KBM-7 (cell line): Measurements from ENCODE around the gene HMOX2.

ENCODE experiments used
- DNase-seq: peaks from one replicate; pipeline ENCODE4 v3.0.0-alpha.2; 2015
- in situ Hi-C: fragments of 300-500 bp; cut with MboI; formaldehyde crosslinking; loops from 2 replicates; pipeline ENCODE4 v1.14.3; 2020; ENCODE audit warnings: low sequenced_read_pairs, low pct_unique_long_range_greater_than_20kb, mixed read lengths

The HMOX2 gene

DNA sequence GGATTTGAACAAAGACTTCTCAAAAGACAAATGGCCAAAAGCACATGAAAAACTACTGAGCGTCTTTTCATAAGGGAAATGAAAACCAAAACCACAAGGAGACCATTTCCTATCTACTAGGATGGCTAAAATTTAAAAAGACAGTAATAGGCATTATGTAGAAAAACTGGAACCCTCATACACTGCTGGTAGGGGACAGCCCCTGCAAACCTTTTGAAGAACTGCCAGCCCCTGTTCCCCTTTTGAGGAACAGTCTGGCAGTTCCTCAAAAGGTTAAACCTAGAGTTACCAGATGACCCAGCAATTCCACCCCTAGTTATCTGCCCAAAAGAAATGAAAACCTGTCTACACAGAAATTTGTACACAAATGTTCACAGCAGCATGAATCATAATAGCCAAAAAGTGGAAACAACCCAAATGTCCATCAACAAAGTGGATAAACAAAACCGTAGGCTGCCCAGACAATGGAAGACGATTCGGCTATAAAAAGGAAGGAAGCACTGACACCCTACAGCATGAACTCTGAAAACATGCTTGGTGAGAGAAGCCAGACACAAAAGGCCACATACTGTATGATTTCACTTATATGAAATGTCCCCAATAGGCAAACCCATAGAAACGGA lies 39.5 kb downstream of the HMOX2 start:
- peak; percentile 87 for DNase-seq
- in situ Hi-C loops: no loop called here

DNA sequence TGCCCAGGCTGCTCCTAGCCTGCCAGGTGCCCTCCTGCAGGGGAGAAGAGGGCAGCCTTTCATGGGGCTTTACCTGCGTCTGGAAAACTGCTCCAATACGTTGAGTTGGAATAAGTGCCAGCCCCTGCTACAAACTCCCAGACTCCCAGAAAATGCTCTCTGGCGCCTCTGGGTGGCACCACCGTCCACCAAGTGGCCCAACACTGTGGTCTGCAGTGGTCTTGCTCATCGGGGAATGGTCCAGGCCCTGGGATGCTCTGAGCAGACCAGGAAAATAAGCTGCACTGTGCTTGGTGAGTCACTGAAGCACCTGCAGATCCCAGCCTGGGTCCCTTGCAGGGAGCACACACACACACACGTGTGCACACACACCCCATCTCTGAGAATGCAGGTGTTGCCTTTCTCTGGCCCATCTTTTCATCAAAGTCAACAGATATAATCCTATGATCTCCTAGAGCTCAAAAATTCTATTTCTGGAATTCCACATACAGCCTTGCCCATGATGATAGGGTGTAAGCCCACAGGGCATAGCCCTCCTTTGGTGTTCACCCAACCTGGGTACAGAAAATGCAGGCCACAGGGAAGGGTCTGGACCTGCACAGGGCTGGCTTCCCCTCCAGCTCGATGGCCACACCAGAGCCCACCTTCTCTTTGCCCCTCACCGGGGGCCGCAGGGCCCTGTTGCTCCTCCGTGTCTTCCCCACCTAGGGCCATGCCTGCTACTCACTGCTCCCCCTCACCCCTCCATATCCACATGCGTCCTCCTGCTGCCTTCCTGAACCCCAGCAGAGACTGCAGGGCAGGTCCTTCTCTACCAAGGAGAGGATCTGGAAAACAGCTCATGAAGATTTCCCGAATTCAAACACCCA lies 41.8 kb downstream of the HMOX2 start:
- peak; percentile 51 for DNase-seq
- in situ Hi-C loops: no loop called here

DNA sequence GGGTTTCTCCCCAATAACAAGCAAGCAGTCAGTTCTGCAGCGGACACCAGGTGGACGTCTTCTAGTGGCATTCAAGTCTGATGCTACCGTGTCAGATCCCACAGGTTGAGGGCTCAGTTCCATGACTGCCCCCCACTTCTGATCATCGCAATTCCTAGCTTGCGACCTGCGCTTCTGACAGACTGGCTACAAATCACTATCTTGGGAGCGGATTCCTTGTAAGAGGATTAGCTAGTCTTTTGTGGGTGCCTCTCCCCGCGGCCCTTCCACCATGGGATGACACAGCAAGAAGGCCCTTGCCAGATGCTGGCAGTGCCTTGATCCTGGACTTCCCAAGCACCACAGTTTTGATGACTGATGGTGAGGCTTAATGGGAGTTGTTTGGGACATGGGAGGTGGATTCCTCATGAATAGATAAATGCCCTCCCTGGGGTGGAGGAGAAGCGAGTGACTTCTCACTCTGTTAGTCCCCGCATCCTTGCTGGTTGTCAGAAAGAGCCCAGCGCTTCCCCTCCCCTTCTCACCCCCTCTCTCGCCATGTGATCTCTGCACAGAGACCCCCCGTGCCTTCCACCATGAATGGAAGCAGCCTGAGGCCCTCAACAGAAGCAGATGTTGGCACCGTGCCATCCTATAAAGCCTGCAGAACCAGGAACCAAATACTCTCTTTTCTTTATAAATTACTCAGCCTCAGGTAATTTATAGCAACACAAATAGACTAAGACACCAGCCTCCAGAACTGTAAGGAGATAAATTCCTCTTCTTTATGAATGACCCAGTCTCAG lies 43.3 kb downstream of the HMOX2 start:
- no peak for DNase-seq
- in situ Hi-C loops: no loop called here

DNA sequence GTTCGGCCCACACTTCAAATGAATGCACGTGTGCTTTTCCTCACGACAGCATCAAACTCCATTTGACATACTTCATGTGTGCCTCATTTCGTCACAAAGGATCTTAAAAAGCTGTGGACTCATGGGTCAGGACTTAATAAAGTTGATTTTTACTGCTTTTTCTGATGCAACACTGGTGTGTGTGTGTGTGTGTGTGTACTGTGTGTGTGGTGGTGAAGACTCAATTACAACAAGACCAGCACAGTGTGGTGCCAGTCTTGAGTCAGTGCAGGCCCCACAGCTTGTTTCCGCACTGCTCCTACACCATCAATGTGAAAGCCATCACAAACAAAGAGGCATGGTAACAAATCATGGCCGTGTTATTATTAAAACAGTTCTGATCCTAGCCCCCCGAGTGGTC lies 44.7 kb downstream of the HMOX2 start:
- in situ Hi-C loops: no loop called here

DNA sequence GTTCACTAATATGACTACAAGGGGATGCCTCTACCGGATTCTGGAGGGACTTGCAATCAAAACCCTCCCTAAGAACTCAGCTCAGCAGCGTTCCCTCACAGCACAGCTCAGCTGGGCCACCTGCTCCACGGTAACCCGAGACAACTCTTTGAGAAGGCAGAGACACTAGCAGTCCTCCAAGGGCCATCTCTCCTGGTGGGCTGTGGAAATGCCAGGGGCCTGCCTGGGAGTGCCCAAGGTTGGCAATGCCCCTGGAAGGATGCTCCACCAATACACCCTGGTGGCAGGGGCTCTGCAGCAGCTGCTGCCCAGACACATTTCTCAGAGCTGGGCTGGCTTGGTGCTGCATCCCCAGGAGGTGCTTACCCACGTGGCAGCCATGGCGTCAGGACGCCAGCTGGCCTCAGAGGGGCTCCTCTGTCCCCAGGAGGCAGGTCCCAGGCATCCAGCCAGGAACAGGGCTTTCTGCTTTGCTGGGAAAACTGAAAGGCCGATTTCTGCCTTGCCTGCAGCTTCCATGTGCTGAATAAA lies 45.9 kb downstream of the HMOX2 start:
- DNase-seq: no peak
- in situ Hi-C loops: no loop called here

More for the DNA sequence above, 44.7 kb downstream of the HMOX2 start:
- no peak for DNase-seq

GRCh38 chr16:4523686-4524085 lies 47.5 kb downstream of the HMOX2 start:
- in situ Hi-C loops: no loop called here
- no peak for DNase-seq

DNA sequence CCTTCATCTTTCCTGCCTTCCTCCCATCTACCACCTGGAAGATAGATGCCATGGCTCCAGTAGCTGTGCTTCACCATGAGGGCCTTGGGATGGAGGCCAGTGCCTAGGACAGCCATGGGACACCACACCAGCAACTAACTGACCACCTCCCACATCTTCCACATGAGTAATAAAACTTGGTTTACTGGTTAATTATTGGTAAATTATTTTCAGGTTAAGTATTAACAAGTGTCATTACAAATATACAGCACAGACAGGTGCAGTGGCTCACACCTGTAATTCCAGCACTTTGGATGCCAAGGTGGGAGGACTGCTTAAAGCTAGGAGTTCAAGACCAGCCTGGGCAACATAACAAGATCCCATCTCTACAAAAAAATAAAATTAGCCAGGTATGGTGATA lies 48.4 kb downstream of the HMOX2 start:
- in situ Hi-C loops: no loop called here
- DNase-seq: no peak

- in situ Hi-C loops: no loop called here
- no peak for DNase-seq
Measured at GRCh38 chr16:4525069-4525468, 48.9 kb downstream of the HMOX2 start.

GRCh38 chr16:4525634-4526277 lies 49.6 kb downstream of the HMOX2 start:
- in situ Hi-C loops: no loop called here
- DNase-seq: no peak

DNA sequence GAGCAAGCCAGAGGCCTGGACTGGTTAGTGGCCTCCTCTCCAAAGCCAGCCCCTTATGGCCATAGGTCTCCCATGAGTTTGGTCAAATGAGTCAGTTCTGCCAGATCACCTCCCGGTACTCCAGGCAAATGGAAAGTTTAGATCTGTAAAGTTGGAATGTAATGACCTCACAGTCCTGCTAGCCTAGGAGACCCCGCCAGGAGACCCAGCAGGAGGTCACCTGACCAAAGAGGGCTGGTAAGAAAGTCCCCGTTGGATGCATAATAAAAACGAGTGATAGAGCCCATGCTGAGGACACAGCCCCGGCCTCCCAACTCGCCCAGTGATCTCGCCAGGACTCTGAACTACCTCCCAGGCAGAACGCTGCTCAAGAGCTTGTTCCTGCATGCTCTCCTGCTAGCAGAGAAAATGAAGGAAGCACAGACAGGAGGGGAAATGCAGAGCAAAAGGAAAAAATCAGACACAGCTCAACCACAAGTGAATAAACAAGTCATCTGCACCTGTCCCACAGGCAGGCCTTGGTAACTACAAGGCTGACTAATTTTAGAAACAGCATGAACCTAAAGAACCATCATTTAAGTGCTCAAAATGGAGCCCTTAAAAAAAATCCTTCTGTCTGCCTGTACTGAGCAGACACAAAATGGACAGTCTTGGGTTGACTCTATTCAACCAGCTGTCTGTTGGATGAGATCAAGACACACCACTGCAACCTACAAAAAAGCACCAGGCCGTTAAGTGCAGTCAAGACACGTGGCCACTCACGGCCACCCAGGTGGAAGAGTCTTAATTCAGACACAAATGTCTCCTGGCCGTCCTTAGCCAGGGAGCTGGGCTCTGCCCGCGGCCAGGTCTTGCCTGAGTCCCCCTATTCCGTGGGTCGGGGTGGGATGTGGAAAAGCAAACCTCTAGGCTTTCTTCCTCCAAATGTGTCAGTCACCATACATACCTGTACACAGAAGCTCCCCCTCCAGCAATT lies 53.2 kb downstream of the HMOX2 start:
- DNase-seq: peak; percentile 66
- in situ Hi-C loops: no loop called here

DNA sequence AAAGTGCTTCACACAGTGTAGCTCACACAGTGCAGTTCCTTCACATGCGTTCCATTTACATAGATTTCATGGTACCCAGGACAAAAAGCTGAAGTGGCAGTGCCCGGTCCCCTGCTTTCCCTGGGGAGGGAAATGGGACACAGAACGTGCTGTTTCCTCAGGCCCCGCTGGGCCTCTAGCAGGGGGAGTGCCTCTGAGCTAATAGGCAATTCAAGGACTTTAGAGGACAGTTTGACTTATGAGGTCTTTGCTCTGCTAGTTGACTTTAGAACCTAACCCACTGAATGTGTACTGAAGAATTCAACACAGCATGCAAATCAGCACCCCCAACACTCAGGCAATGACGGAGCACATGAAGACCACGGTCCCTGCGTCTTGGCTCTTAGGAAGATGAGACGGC lies 55.6 kb downstream of the HMOX2 start:
- in situ Hi-C loops: no loop called here
- no peak for DNase-seq

- DNase-seq: no peak
- in situ Hi-C loops: no loop called here
Measured at GRCh38 chr16:4532238-4532637, 56.0 kb downstream of the HMOX2 start.

- no peak for DNase-seq
- in situ Hi-C loops: no loop called here
Measured at GRCh38 chr16:4533490-4533889, 57.3 kb downstream of the HMOX2 start.

DNA sequence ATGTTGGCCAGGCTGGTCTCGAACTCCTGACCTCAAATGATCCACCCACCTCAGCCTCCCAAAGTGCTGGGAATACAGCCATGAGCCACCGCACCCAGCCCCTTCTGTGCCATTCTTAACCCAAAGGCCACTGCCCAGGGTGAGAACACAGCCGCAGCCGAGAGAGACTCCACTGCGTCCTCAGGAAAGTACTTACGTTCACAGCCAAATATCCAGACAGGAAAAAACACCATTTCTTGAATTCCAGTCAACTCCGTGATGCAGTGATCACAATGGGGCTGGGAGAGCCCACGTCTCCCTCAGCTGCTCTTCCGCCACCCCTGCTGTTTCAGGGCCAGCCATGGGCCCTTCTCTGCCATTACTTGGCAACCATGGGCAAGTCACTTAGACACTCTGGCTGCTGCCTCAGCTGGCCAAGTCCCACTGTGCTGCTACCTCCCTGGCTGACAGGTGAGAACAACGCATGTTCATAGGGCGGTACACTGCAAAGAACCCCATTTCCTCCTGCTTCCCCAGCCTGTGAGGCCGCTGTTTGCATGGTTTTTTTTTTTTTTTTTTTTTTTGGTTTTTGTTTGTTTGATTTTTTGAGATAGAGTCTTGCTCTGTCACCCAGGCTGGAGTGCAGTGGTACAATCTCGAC lies 58.1 kb downstream of the HMOX2 start:
- DNase-seq: no peak
- in situ Hi-C loops: no loop called here

- in situ Hi-C loops: no loop called here
- DNase-seq: no peak
Measured at GRCh38 chr16:4535627-4536108, 59.5 kb downstream of the HMOX2 start.

GRCh38 chr16:4536391-4537106 lies 60.4 kb downstream of the HMOX2 start:
- in situ Hi-C loops: no loop called here
- no peak for DNase-seq
